Measurements from ENCODE around the gene GRID1. TPM values are rescaled to one million over a fixed set of nuclear protein-coding genes. Genes with fewer than 3 reads are reported as not detected.

The GRID1 gene
- total RNA-seq, 1 donor from 2014 or later, result 0.22 TPM

GRCh38 chr10:85643845-85644525 is 722.6 kb downstream of the GRID1 start:
- Mint-ChIP-seq H3K36me3 (ENCODE audit: insufficient read depth) (no peaks in the 10 kb centered on the region), H3K27ac (no peak overlapping the region), H3K4me3 (ENCODE audit: low read depth) (no peak overlapping the region), H3K27me3 (peaks cover 7% of the 10 kb centered on the region), H3K4me1 (ENCODE audit: low read depth) (peaks cover 2% of the 10 kb centered on the region), H3K9me3 (ENCODE audit: low read depth) (no peaks in the 10 kb centered on the region)
- TF ChIP-seq CTCF (IDR thresholded peaks at IDR 0.05; ENCODE audit: unreplicated experiment), result no peak
- DNase-seq (ENCODE audit: low spot score, unreplicated experiment), result no peak

- H3K9me3 Mint-ChIP-seq (ENCODE audit: low read depth), result no peaks in the 10 kb centered on the region
- peaks cover 4% of the 10 kb centered on the region for H3K27me3 Mint-ChIP-seq
- TF ChIP-seq CTCF (IDR thresholded peaks at IDR 0.05; ENCODE audit: unreplicated experiment), result no peak
- H3K27ac Mint-ChIP-seq, result no peak overlapping the region
- peaks cover 2% of the 10 kb centered on the region for H3K4me1 Mint-ChIP-seq (ENCODE audit: low read depth)
- no peak overlapping the region for H3K4me3 Mint-ChIP-seq (ENCODE audit: low read depth)
- H3K36me3 Mint-ChIP-seq (ENCODE audit: insufficient read depth), result no peaks in the 10 kb centered on the region
- DNase-seq (ENCODE audit: low spot score, unreplicated experiment), result no peak
Observed at GRCh38 chr10:85643171-85643844, 723.3 kb downstream of the GRID1 start.

GRCh38 chr10:85642421-85643170 is 724.0 kb downstream of the GRID1 start:
- Mint-ChIP-seq H3K27ac (peak overlapping the region; percentile 83), H3K9me3 (ENCODE audit: low read depth) (no peaks in the 10 kb centered on the region), H3K4me1 (ENCODE audit: low read depth) (peaks cover 2% of the 10 kb centered on the region), H3K36me3 (ENCODE audit: insufficient read depth) (no peaks in the 10 kb centered on the region), H3K27me3 (no peaks in the 10 kb centered on the region), H3K4me3 (ENCODE audit: low read depth) (no peak overlapping the region)
- DNase-seq (ENCODE audit: low spot score, unreplicated experiment), result no peak
- TF ChIP-seq CTCF (IDR thresholded peaks at IDR 0.05; ENCODE audit: unreplicated experiment), result no peak

- Mint-ChIP-seq H3K4me1 (ENCODE audit: low read depth) (peaks cover 2% of the 10 kb centered on the region), H3K27ac (no peak overlapping the region), H3K36me3 (ENCODE audit: insufficient read depth) (no peaks in the 10 kb centered on the region), H3K9me3 (ENCODE audit: low read depth) (no peaks in the 10 kb centered on the region), H3K27me3 (no peaks in the 10 kb centered on the region), H3K4me3 (ENCODE audit: low read depth) (no peak overlapping the region)
- no peak for TF ChIP-seq CTCF (IDR thresholded peaks at IDR 0.05; ENCODE audit: unreplicated experiment)
- DNase-seq (ENCODE audit: low spot score, unreplicated experiment), result no peak
Observed at GRCh38 chr10:85642082-85642420, 724.5 kb downstream of the GRID1 start.

GRCh38 chr10:85641479-85642009 is 725.1 kb downstream of the GRID1 start:
- H3K36me3 Mint-ChIP-seq (ENCODE audit: insufficient read depth), result no peaks in the 10 kb centered on the region
- peaks cover 2% of the 10 kb centered on the region for H3K4me1 Mint-ChIP-seq (ENCODE audit: low read depth)
- no peak overlapping the region for H3K27ac Mint-ChIP-seq
- H3K9me3 Mint-ChIP-seq (ENCODE audit: low read depth), result no peaks in the 10 kb centered on the region
- H3K4me3 Mint-ChIP-seq (ENCODE audit: low read depth), result no peak overlapping the region
- H3K27me3 Mint-ChIP-seq, result no peaks in the 10 kb centered on the region
- no peak for TF ChIP-seq CTCF (IDR thresholded peaks at IDR 0.05; ENCODE audit: unreplicated experiment)
- DNase-seq (ENCODE audit: low spot score, unreplicated experiment), result no peak

Data from progenitor cell of endocrine pancreas (in vitro differentiated cells).